WERI-Rb-1 (cell line): ENCODE measurements around the gene GPR158.
A peak's percentile ranks its signal among the peaks of the same experiment; 100 is the strongest.

Experiments
- DNase-seq: peaks from one replicate; pipeline ENCODE4 v3.0.0-alpha.2; 2020
- H3K27ac ChIP-seq: fragments of 250-450 bp; sonication (Bioruptor Pico); 2 replicates; pipeline ENCODE4 v1.5.1; 2020; ENCODE audit warnings: mild to moderate bottlenecking, moderate library complexity
- H3K27me3 ChIP-seq: fragments of 250-450 bp; sonication (Bioruptor Pico); 2 replicates; pipeline ENCODE4 v1.5.1; 2021; ENCODE audit warnings: mild to moderate bottlenecking, low read depth, moderate library complexity; ENCODE audit not compliant: insufficient read depth, severe bottlenecking
- H3K36me3 ChIP-seq: fragments of 250-450 bp; sonication (Bioruptor Pico); 2 replicates; pipeline ENCODE4 v1.5.1; 2020; ENCODE audit warnings: mild to moderate bottlenecking, moderate library complexity
- H3K4me3 ChIP-seq: 2 replicates; pipeline ENCODE4 v1.5.1; 2011; ENCODE audit warnings: low read depth, mild to moderate bottlenecking, control low read depth, low read length
- H3K9me3 ChIP-seq: fragments of 250-450 bp; sonication (Bioruptor Pico); 2 replicates; pipeline ENCODE4 v1.5.1; 2021; ENCODE audit warnings: mild to moderate bottlenecking, moderate library complexity; ENCODE audit not compliant: severe bottlenecking
- TF ChIP-seq, protein P1 (sequence below): IDR thresholded peaks from 2 replicates; pipeline ENCODE4 v1.5.1; 2011; ENCODE audit warnings: low read depth, mild to moderate bottlenecking, control low read depth, inconsistent platforms, low read length

The GPR158 gene

DNA sequence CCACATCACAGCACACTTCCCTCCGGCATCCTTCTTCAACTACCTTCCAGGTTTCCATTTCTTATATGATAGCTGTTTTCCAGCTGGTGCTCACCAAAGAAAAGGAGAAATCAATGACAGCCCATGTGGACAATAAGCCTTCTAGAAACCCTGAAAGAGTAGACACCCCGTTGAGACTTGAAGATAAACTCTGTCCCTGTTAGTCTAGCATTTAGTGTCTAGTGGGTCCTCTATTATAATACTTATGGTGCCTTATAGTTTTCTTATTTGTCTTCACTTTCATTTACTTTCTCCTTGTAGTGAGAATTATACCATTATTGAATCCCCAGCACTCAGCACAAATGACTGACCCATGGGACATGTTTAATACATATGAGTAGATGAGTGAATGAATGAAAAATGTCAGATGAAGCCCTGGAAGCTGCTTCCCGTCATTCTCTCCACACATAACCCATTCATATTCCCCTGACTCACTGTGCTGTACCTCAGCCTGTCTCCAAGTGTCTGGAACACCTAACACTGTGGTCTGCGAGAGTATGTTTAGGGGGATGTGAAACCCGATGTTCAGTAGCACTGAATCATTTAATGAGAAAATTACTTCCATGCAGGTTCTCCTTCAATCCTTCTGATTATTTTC is 377.6 kb downstream of the GPR158 start:
- TF ChIP-seq, protein P1, sequence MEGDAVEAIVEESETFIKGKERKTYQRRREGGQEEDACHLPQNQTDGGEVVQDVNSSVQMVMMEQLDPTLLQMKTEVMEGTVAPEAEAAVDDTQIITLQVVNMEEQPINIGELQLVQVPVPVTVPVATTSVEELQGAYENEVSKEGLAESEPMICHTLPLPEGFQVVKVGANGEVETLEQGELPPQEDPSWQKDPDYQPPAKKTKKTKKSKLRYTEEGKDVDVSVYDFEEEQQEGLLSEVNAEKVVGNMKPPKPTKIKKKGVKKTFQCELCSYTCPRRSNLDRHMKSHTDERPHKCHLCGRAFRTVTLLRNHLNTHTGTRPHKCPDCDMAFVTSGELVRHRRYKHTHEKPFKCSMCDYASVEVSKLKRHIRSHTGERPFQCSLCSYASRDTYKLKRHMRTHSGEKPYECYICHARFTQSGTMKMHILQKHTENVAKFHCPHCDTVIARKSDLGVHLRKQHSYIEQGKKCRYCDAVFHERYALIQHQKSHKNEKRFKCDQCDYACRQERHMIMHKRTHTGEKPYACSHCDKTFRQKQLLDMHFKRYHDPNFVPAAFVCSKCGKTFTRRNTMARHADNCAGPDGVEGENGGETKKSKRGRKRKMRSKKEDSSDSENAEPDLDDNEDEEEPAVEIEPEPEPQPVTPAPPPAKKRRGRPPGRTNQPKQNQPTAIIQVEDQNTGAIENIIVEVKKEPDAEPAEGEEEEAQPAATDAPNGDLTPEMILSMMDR = no peak
- Histone ChIP-seq H3K27ac (no peak overlapping the region), H3K36me3 (no peaks in the 10 kb centered on the region), H3K27me3 (no peaks in the 10 kb centered on the region), H3K9me3 (no peaks in the 10 kb centered on the region), H3K4me3 (no peak overlapping the region)
- no peak for DNase-seq

DNA sequence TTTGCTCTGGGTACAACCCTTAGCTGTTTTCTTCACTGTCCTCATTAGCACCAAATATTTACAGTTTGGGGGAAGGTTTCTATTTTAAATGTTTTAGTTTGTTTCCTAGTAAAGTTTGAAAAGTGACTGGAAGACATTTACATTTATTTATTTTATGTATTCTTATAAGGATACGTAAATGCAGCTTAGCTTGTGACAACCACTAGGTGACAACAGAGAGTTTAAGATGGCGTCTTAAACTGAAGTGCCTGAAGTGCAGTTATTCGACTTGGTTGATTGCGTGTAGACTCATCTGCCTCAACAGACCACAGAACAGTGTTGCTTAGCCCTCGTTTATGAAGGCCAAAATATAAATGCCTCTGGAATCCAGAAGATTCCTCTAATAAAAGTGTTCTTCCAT is 381.1 kb downstream of the GPR158 start:
- Histone ChIP-seq H3K27me3 (no peaks in the 10 kb centered on the region), H3K9me3 (no peaks in the 10 kb centered on the region), H3K27ac (no peak overlapping the region), H3K36me3 (no peaks in the 10 kb centered on the region), H3K4me3 (no peak overlapping the region)
- no peak for DNase-seq
- TF ChIP-seq, protein P1 = peak; percentile 30; the same call in 1 of the 2 replicates

DNA sequence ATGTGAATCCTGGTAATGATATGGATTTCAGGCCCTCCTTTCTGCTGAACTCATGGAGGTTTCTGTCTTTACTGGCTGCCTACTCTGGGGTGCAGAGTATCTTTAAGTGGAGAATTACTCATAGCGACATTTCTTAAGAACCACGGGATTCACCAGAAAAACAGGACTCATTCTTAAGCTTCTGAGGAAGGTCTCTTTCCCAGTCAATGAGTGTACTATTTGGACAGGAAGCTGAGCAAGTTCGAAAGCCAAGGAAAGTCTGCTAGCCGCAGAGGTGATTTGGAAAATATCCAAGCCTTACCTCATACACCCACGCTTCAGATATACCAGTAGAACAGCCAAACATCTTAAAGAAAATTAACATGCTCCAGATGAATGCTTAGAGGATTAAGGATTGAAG is 381.7 kb downstream of the GPR158 start:
- no peaks in the 10 kb centered on the region for H3K36me3 ChIP-seq
- TF ChIP-seq, protein P1 = no peak

DNA sequence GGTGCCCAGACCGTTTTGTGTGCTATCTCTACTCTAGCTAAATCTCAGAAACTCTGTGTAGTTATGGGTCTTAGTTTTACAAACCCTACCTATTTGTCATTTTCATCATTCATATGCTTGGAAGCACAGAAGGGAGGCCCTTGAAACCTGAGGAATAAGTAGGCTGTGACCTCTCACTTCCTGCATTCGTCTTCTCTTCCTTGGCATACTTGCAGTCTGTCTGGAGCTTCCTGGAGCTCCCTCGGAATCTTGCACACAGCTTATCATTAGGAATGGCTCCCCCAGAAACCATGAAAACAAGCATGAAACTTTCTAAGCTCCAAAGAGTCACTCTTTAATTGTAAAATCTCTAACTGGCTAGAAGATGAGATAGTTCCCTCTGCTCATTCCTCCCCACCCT is 382.3 kb downstream of the GPR158 start:
- no peak overlapping the region for H3K27ac ChIP-seq
- no peaks in the 10 kb centered on the region for H3K27me3 ChIP-seq
- no peaks in the 10 kb centered on the region for H3K9me3 ChIP-seq
- DNase-seq = no peak
- TF ChIP-seq, protein P1 = no peak
- H3K4me3 ChIP-seq = no peak overlapping the region
- H3K36me3 ChIP-seq = no peaks in the 10 kb centered on the region

More for the DNA sequence above, 381.7 kb downstream of the GPR158 start:
- no peaks in the 10 kb centered on the region for H3K27me3 ChIP-seq
- H3K9me3 ChIP-seq = no peaks in the 10 kb centered on the region
- no peak for DNase-seq
- no peak overlapping the region for H3K27ac ChIP-seq
- H3K4me3 ChIP-seq = no peak overlapping the region

DNA sequence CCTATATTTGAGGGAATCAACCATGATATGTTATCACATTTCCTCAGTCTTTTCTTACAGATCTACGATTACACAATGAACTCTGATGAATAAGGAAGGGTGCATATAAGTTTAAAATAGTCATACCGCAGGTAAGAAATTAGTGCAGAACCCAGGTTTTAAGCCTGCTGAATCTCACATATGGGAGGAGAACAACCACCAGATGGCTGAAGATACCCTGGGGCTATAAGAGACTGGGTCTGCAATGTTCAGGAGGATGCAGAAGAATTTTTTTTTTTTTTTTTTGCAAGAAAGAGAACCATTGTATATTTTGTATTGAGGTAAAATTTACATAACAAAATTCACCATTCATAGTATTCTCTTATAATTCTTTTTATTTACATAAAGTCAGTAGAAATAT is 387.0 kb downstream of the GPR158 start:
- no peaks in the 10 kb centered on the region for H3K9me3 ChIP-seq
- H3K4me3 ChIP-seq = no peak overlapping the region
- TF ChIP-seq, protein P1 = no peak
- no peak overlapping the region for H3K27ac ChIP-seq
- no peaks in the 10 kb centered on the region for H3K27me3 ChIP-seq
- no peak for DNase-seq
- H3K36me3 ChIP-seq = no peaks in the 10 kb centered on the region

DNA sequence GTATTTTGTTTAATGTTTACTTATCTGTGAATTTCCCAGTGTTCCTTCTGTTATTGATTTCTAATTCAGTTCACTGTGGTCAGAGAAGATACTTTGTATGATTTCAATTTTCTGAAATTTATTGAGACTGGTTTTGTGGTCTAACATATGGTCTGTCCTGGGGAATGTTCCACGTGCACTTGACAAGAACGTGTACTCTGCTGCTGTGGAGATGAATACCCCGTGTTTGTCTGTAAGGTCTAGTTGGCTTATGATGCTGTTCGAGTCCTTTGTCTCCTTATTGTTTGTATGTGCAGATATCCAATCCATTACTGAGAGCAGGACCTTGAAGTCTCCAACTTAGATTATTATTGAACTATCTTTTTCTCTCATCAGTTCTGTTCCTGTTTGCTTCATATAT is 387.7 kb downstream of the GPR158 start:
- no peak for DNase-seq
- H3K27ac ChIP-seq = no peak overlapping the region
- no peaks in the 10 kb centered on the region for H3K36me3 ChIP-seq
- H3K27me3 ChIP-seq = no peaks in the 10 kb centered on the region
- TF ChIP-seq, protein P1 = no peak
- no peaks in the 10 kb centered on the region for H3K9me3 ChIP-seq
- no peak overlapping the region for H3K4me3 ChIP-seq
